Measurements from ENCODE around the gene LAMTOR2.

The LAMTOR2 gene

DNA sequence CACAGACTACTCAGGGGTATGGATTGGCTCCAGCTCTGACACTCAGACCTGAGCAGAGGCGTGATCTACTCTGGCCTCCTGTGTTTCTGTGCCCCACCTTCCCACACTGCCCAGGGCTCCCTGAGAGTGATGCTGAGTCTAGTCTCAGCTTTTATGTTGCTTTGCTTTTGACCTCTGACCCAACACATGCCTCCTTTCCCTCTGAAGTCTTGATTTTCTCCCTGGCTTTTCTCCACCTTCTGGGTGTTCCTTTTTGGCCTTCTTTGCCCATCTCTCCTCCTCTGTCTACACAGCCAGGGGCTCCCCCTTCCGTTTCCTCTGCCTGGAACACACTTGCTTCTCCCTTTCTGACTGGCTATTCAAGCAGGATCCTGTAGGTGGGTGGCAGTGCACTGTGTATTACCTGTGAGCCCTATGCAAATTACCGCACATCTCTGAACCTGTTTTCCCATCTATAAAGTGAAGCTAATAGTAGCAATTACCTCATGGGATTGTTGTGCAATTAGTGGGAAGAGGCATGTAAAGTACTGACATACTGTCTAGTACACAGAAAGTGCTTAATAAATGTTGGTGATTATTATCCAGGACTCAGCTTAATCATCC is 41.4 kb downstream of the LAMTOR2 start:
- H3K9me3 Mint-ChIP-seq (ENCODE audit: low read depth) = no peaks in the 10 kb centered on the region
- H3K27me3 Mint-ChIP-seq = no peaks in the 10 kb centered on the region
- H3K4me3 Mint-ChIP-seq = peak overlapping the region; percentile 40
- peaks cover 41% of the 10 kb centered on the region for H3K4me1 Mint-ChIP-seq (ENCODE audit: low read depth)
- no peak overlapping the region for H3K27ac Mint-ChIP-seq
- H3K36me3 Mint-ChIP-seq = no peaks in the 10 kb centered on the region

DNA sequence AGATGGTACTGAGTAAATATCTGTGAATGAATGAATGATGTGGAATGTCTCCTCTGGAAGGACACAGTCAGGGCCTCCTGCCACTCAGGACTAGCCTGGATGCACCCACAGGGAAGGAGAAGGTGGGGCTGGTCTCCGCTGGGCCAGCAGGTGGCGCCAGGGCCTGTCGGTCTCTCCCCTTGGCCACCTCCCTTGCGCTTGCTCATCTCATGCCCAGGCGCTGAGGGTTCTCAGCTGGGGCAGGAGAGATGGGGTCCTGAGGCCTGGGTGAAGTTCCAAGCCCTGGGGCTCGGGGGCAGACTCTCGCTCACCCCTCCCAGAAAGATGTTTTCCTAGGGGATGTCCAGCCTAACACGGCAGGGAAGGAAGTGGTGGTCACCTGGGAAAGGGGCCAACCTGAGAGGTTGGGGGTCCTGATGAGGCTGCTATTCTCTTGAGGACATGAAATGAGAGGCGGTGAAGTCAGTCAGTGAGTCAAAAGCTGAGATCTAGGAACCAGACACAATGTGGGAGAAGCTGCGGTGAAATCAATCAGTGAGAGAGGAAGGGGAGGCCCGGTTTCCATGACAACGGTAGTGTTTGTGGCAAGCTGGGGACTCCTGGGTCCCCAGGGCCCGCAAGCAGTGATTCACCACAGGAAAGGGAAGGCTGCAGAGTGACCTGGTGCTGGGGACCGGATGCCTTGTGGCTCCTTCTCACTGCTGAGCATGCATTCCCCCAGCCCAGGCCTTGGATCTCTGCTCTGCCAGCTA is 42.2 kb downstream of the LAMTOR2 start:
- H3K4me3 Mint-ChIP-seq = peak overlapping the region; percentile 40
- no peaks in the 10 kb centered on the region for H3K9me3 Mint-ChIP-seq (ENCODE audit: low read depth)
- peaks cover 40% of the 10 kb centered on the region for H3K4me1 Mint-ChIP-seq (ENCODE audit: low read depth)
- H3K36me3 Mint-ChIP-seq = no peaks in the 10 kb centered on the region
- peak overlapping the region; percentile 86 for H3K27ac Mint-ChIP-seq
- no peaks in the 10 kb centered on the region for H3K27me3 Mint-ChIP-seq

- H3K27me3 Mint-ChIP-seq = no peaks in the 10 kb centered on the region
- peaks cover 40% of the 10 kb centered on the region for H3K4me1 Mint-ChIP-seq (ENCODE audit: low read depth)
- peak overlapping the region; percentile 51 for H3K4me3 Mint-ChIP-seq
- H3K27ac Mint-ChIP-seq = peak overlapping the region; percentile 86
- no peaks in the 10 kb centered on the region for H3K36me3 Mint-ChIP-seq
- H3K9me3 Mint-ChIP-seq (ENCODE audit: low read depth) = no peaks in the 10 kb centered on the region
Measured at GRCh38 chr1:156097499-156098178, 43.1 kb downstream of the LAMTOR2 start.

- Mint-ChIP-seq H3K36me3 (no peaks in the 10 kb centered on the region), H3K27ac (peak overlapping the region; percentile 86), H3K9me3 (ENCODE audit: low read depth) (no peaks in the 10 kb centered on the region), H3K4me1 (ENCODE audit: low read depth) (peaks cover 50% of the 10 kb centered on the region), H3K27me3 (no peaks in the 10 kb centered on the region), H3K4me3 (no peak overlapping the region)
Measured at GRCh38 chr1:156098784-156099183, 44.2 kb downstream of the LAMTOR2 start.

- H3K36me3 Mint-ChIP-seq = no peaks in the 10 kb centered on the region
- H3K27ac Mint-ChIP-seq = no peak overlapping the region
- H3K9me3 Mint-ChIP-seq (ENCODE audit: low read depth) = no peaks in the 10 kb centered on the region
- no peaks in the 10 kb centered on the region for H3K27me3 Mint-ChIP-seq
- H3K4me1 Mint-ChIP-seq (ENCODE audit: low read depth) = peaks cover 55% of the 10 kb centered on the region
- no peak overlapping the region for H3K4me3 Mint-ChIP-seq
Measured at GRCh38 chr1:156099282-156099681, 44.7 kb downstream of the LAMTOR2 start.

- H3K27me3 Mint-ChIP-seq = no peaks in the 10 kb centered on the region
- no peak overlapping the region for H3K27ac Mint-ChIP-seq
Measured at GRCh38 chr1:156100205-156100995, 45.8 kb downstream of the LAMTOR2 start.

GRCh38 chr1:156101880-156102279 is 47.3 kb downstream of the LAMTOR2 start:
- H3K4me1 Mint-ChIP-seq (ENCODE audit: low read depth) = peaks cover 64% of the 10 kb centered on the region
- H3K27me3 Mint-ChIP-seq = no peaks in the 10 kb centered on the region
- no peak overlapping the region for H3K27ac Mint-ChIP-seq

More at GRCh38 chr1:156100205-156100995, 45.8 kb downstream of the LAMTOR2 start:
- no peaks in the 10 kb centered on the region for H3K36me3 Mint-ChIP-seq
- H3K4me3 Mint-ChIP-seq = no peak overlapping the region
- no peaks in the 10 kb centered on the region for H3K9me3 Mint-ChIP-seq (ENCODE audit: low read depth)
- peaks cover 65% of the 10 kb centered on the region for H3K4me1 Mint-ChIP-seq (ENCODE audit: low read depth)

GRCh38 chr1:156102633-156103511 is 48.3 kb downstream of the LAMTOR2 start:
- H3K27me3 Mint-ChIP-seq = no peaks in the 10 kb centered on the region
- no peak overlapping the region for H3K4me3 Mint-ChIP-seq
- H3K36me3 Mint-ChIP-seq = no peaks in the 10 kb centered on the region
- H3K27ac Mint-ChIP-seq = peak overlapping the region; percentile 10
- H3K4me1 Mint-ChIP-seq (ENCODE audit: low read depth) = peaks cover 62% of the 10 kb centered on the region
- H3K9me3 Mint-ChIP-seq (ENCODE audit: low read depth) = no peaks in the 10 kb centered on the region

More at GRCh38 chr1:156101880-156102279, 47.3 kb downstream of the LAMTOR2 start:
- Mint-ChIP-seq H3K4me3 (no peak overlapping the region), H3K36me3 (no peaks in the 10 kb centered on the region), H3K9me3 (ENCODE audit: low read depth) (no peaks in the 10 kb centered on the region)

- no peaks in the 10 kb centered on the region for H3K9me3 Mint-ChIP-seq (ENCODE audit: low read depth)
- peak overlapping the region; percentile 12 for H3K4me3 Mint-ChIP-seq
- H3K4me1 Mint-ChIP-seq (ENCODE audit: low read depth) = peaks cover 59% of the 10 kb centered on the region
- no peaks in the 10 kb centered on the region for H3K27me3 Mint-ChIP-seq
- H3K36me3 Mint-ChIP-seq = no peaks in the 10 kb centered on the region
- H3K27ac Mint-ChIP-seq = no peak overlapping the region
Measured at GRCh38 chr1:156103521-156103947, 49.0 kb downstream of the LAMTOR2 start.

- peaks cover 58% of the 10 kb centered on the region for H3K4me1 Mint-ChIP-seq (ENCODE audit: low read depth)
- H3K4me3 Mint-ChIP-seq = peak overlapping the region; percentile 12
- no peaks in the 10 kb centered on the region for H3K9me3 Mint-ChIP-seq (ENCODE audit: low read depth)
- no peaks in the 10 kb centered on the region for H3K27me3 Mint-ChIP-seq
- H3K27ac Mint-ChIP-seq = peak overlapping the region; percentile 67
- no peaks in the 10 kb centered on the region for H3K36me3 Mint-ChIP-seq
Measured at GRCh38 chr1:156104065-156104810, 49.7 kb downstream of the LAMTOR2 start.

- no peaks in the 10 kb centered on the region for H3K27me3 Mint-ChIP-seq
- H3K36me3 Mint-ChIP-seq = no peaks in the 10 kb centered on the region
- H3K4me1 Mint-ChIP-seq (ENCODE audit: low read depth) = peaks cover 62% of the 10 kb centered on the region
- H3K27ac Mint-ChIP-seq = peak overlapping the region; percentile 87
- no peaks in the 10 kb centered on the region for H3K9me3 Mint-ChIP-seq (ENCODE audit: low read depth)
- peak overlapping the region; percentile 77 for H3K4me3 Mint-ChIP-seq
Measured at GRCh38 chr1:156104861-156105832, 50.6 kb downstream of the LAMTOR2 start.

GRCh38 chr1:156106624-156107488 is 52.3 kb downstream of the LAMTOR2 start:
- peak overlapping the region; percentile 64 for H3K4me3 Mint-ChIP-seq

More at GRCh38 chr1:156106624-156107488, 52.3 kb downstream of the LAMTOR2 start:
- H3K4me1 Mint-ChIP-seq (ENCODE audit: low read depth) = peaks cover 54% of the 10 kb centered on the region
- peak overlapping the region; percentile 90 for H3K27ac Mint-ChIP-seq
- no peaks in the 10 kb centered on the region for H3K27me3 Mint-ChIP-seq
- H3K9me3 Mint-ChIP-seq (ENCODE audit: low read depth) = no peaks in the 10 kb centered on the region
- no peaks in the 10 kb centered on the region for H3K36me3 Mint-ChIP-seq

Measured in activated naive CD8-positive, alpha-beta T cell (primary cell).